Neural cell (in vitro differentiated cells): ENCODE results near the gene DCTN5.

Source experiments
- EP300 ChIP-seq: fragments of 450-650 bp; conservative IDR thresholded peaks from 2 replicates; pipeline ENCODE4 v1.6.1; 2014; ENCODE audit warnings: antibody characterized with exemption, mild to moderate bottlenecking, moderate library complexity; ENCODE audit not compliant: poor library complexity, severe bottlenecking
- POLR2AphosphoS5 ChIP-seq: IDR thresholded peaks from 2 replicates; pipeline ENCODE4 v1.6.1; 2012
- TAF1 ChIP-seq: IDR thresholded peaks from 2 replicates; pipeline ENCODE4 v1.6.1; 2012; ENCODE audit warnings: low read depth
- TF ChIP-seq, protein P1 (sequence below): fragments of 450-650 bp; IDR thresholded peaks from 2 replicates; pipeline ENCODE4 v1.5.1; 2014; ENCODE audit warnings: antibody characterized with exemption, mild to moderate bottlenecking, moderate library complexity; ENCODE audit not compliant: poor library complexity, severe bottlenecking
- TF ChIP-seq, protein P2 (sequence below): IDR thresholded peaks from 2 replicates; pipeline ENCODE4 v1.6.1; 2012; ENCODE audit warnings: borderline replicate concordance

DNA sequence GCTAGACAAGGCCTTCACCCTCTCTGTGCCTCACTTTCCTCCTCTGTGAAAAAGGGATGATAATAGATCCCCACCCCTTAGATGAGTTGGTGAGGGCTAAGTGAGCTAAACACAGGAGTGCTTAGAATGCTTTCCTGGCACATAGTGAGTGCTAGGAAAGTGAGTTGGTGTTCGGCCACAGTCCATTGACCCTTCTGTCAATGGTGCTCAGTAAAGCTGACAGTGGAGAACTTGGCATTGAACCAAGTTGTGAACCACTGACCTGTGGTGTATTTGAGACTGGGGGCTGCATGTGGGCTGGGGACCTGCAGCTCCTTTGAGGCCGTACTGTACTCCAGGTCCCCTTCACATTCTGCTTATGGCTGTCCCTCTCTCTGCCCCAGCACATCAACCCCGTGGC is 42.2 kb downstream of the DCTN5 start:
- TF ChIP-seq EP300 (no peak), POLR2AphosphoS5 (no peak), TAF1 (no peak)
- TF ChIP-seq, protein P1, sequence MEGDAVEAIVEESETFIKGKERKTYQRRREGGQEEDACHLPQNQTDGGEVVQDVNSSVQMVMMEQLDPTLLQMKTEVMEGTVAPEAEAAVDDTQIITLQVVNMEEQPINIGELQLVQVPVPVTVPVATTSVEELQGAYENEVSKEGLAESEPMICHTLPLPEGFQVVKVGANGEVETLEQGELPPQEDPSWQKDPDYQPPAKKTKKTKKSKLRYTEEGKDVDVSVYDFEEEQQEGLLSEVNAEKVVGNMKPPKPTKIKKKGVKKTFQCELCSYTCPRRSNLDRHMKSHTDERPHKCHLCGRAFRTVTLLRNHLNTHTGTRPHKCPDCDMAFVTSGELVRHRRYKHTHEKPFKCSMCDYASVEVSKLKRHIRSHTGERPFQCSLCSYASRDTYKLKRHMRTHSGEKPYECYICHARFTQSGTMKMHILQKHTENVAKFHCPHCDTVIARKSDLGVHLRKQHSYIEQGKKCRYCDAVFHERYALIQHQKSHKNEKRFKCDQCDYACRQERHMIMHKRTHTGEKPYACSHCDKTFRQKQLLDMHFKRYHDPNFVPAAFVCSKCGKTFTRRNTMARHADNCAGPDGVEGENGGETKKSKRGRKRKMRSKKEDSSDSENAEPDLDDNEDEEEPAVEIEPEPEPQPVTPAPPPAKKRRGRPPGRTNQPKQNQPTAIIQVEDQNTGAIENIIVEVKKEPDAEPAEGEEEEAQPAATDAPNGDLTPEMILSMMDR = no peak
- TF ChIP-seq, protein P2, sequence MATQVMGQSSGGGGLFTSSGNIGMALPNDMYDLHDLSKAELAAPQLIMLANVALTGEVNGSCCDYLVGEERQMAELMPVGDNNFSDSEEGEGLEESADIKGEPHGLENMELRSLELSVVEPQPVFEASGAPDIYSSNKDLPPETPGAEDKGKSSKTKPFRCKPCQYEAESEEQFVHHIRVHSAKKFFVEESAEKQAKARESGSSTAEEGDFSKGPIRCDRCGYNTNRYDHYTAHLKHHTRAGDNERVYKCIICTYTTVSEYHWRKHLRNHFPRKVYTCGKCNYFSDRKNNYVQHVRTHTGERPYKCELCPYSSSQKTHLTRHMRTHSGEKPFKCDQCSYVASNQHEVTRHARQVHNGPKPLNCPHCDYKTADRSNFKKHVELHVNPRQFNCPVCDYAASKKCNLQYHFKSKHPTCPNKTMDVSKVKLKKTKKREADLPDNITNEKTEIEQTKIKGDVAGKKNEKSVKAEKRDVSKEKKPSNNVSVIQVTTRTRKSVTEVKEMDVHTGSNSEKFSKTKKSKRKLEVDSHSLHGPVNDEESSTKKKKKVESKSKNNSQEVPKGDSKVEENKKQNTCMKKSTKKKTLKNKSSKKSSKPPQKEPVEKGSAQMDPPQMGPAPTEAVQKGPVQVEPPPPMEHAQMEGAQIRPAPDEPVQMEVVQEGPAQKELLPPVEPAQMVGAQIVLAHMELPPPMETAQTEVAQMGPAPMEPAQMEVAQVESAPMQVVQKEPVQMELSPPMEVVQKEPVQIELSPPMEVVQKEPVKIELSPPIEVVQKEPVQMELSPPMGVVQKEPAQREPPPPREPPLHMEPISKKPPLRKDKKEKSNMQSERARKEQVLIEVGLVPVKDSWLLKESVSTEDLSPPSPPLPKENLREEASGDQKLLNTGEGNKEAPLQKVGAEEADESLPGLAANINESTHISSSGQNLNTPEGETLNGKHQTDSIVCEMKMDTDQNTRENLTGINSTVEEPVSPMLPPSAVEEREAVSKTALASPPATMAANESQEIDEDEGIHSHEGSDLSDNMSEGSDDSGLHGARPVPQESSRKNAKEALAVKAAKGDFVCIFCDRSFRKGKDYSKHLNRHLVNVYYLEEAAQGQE = no peak
